AG20443 (cell line): ENCODE data around the gene HOXB5.
A peak's percentile ranks its signal among the peaks of the same experiment; 100 is the strongest.

Experiments used
- DNase-seq: peaks from one replicate; pipeline ENCODE4 v3.0.0; 2012; ENCODE audit warnings: low spot score, mixed read lengths

HOXB5 gene

DNA sequence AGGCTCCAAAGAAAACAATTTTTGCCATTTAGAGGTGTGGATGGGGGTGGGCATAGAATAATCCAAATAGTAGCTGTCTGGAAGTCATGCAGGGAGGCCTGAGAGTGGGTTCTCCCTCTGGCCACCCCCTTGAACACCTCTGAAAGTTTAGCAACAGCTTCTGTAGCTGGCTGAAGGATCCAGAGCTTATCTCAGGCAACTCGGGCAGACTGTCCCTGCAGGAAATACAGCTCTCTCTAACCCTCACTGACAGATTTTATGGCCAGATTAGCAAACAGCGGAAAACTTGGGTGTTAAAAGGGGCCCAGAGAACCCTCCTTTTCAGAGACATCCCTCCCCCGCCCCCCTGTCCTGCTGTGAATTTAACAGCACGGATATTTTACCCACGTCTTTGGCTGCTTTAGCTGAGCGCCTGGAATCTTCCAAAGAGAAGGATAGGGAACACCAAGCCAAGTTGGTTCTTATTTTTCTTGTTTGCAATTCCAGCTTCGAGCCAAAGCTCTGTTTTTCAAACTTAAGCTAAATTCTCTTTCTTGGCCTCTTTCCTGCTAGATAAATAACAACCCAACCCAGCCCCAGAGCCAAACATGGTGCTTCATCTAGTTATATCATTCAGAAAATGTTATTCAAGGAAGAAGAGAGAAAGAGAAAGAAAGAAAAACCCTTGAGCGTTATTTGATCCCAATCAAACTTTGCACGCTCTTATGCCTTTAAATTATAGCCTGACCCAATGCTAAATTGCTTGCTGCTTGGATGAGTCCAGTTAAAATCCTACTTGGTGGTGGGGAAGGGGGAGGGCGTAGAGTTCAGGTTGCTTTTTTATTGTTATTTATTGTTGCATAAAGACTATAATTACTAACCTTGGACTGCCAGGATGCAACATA lies 46.4 kb downstream of the HOXB5 start:
- no peak for DNase-seq

DNA sequence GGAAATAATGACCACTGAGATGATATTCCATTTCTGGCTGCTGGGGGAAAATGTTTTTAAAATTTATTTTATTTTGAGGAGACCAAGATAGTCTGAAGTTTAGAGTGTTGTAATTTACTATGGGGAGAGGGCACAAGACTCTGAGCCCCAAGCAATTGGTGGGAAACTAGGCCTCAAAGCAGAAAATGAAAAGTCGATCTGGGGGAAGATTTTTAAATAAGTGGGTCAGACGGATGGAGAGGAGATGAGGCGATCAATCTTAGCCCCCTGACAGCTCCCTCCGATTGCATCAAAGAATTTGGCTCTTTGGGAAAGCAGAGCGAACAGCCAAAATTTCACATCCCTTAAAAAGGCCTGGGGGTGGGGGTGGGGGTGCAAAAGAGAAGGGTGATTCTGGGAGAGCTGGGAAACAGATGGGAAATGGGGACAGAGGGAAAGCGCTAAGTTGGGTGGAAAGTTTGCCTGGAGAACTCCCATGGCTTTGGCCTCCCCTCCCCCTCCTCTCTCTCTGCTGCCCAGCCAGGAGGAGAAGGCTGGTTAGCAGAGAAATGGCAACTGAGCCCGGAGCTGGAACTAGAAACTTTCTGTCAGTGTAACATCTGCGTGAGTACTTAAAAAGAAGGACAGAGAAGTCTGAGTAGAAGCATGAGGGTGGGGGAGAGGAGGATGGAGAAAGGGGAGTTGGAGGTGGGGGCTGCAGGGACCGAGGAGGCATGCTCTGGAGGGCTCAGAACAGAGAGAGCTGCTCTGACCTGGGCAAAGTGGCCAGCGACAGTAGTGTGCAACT lies 47.2 kb downstream of the HOXB5 start:
- DNase-seq: no peak

DNA sequence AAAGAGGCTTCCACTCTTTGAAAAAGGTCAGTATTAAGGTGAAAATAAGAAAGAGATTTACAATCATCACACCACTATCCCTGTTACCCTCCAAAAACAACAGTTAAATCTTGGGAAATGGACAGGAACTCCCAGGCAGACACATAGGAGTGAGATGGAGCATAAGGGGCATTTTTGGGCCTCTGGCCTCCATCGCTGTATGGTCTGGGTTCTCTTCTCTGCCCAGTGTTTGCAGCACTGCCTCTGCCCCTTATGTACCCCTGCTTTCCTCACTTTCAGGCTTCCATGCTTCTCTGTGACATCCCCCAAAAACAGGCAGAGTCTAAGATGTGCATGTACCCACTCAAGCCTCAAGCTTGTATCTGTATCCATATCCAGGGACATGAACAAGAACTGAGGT lies 48.0 kb downstream of the HOXB5 start:
- DNase-seq: no peak

DNA sequence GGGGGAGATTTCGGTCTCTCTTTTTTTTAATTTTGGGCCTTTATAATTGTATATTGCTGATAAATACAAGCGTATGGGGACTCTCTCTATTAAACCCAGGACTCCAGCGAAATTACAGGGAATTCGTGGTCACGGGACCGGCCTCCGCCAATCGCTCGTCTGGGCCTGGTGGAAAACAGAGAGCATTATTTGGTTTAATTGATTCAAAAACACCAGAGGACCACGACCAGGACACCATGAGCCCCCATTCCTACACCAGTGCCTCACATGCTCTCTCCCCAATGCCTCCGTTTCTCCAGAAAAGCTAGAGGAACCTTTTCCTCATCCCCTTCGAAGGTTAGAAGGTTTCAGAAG lies 48.6 kb downstream of the HOXB5 start, which contains the start of gene HOXB2:
Gene HOXB2 (minus strand): TSS at position 88 of the 354 bp plus-strand sequence. CDS start 198 bp downstream, outside the sequence.
- DNase-seq: peak; percentile 60

DNA sequence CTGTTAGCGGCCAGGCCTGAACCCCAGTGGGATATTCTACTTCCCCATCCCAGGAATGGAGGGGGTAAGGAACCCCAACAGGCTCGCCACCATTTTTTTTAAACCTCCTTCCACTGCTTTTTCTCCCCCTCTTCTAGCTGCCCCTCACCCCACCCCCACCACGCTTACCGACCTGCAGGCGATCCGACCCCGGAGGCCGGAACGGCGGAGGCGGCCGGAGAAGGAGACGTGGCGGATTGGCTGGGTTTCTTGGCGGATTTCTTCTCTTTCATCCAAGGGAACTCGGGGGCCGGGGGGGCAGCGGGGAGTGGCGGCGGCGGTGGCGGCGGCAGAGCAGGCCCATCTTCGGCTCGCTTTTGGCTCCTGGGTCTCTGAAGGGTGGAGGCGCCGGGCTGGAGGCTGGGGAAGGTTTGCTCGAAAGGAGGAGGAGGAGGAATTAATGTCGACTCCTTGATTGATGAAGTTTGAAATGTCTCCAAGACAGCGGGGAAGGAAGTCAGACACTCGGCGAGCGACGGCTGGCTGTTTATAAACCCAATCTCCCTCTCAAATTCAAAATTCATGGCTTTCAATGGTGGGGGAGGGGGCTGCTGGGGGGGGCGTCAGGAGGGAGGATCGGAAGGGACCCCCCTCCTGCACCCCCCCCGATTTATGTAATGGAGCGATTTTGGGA lies 49.1 kb downstream of the HOXB5 start:
- peak; percentile 82 for DNase-seq

DNA sequence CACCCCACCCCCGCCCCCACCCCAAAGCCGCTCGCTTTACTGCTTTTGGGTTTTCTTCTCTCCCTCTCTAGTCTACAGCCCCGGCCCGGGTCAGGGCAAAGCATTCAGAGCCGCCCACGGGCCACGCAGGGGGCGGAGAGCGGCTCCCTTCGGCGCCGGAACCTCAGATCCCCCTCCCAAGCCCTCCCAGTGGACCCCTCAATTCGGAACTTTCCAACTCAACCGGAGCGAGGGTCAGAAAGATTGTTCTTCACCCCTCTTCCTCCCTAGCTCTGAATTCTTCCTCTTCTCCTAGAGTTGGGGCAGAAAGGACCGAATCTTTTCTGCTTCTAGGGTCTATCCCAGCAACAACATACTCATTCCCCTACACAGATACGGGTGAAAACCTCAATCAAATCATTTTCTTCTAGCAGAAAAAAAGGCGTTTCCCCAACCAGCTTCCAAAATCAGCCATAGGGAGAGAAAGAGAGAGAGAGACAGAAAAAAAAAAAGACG lies 49.7 kb downstream of the HOXB5 start:
- DNase-seq: no peak

DNA sequence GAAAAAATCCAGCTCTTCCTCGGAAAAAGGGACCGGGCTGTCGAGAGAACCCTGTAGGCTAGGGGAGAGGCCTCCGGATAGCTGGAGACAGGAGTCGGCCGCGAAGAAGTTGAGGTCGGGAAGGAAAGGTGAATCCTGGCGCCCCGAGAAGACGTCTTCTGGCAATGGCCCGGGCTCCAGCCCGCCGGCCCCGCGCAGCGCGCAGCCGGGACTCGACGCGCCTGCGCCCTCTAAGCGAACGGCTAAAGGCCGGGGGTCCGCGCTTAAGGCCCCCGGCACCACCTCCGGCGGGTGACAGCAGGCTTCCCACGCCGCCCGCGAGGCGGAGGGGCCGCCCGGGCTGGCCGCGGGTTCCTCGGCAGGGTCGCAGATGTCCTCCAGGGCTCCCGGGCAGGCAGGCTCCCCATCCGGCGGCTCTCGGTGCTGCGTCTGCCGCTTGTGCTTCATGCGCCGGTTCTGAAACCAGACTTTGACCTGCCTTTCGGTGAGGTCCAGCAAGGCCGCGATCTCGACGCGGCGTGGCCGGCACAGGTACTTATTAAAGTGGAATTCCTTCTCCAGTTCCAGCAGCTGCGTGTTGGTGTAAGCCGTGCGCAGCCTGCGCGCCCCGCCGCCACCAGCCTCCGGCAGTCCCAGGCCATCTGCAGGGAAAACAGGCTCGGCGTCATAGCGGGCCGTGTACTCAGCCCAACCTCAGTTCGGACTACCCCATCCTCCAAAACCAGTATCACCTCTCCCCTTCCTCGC lies 50.3 kb downstream of the HOXB5 start:
- peak; percentile 48 for DNase-seq

DNA sequence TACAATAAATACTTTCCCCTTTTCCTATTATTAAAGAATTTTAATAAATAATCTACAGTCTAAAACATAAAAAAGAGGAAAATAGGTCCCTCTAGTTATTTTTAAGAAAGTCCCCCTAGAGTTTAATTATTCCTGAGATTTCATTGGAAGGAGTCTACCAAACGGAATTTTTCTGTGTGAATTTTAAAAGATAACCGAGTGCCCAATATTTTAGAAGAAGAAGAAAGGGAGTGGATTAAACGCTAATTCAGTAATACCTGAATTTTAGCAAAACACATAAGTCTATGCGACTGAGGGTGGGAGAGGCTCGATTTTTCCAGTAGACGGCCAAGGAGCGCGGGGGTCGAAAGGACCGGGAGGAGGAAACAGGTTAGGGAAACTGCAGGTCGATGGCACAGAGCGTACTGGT lies 50.9 kb downstream of the HOXB5 start:
- no peak for DNase-seq

DNA sequence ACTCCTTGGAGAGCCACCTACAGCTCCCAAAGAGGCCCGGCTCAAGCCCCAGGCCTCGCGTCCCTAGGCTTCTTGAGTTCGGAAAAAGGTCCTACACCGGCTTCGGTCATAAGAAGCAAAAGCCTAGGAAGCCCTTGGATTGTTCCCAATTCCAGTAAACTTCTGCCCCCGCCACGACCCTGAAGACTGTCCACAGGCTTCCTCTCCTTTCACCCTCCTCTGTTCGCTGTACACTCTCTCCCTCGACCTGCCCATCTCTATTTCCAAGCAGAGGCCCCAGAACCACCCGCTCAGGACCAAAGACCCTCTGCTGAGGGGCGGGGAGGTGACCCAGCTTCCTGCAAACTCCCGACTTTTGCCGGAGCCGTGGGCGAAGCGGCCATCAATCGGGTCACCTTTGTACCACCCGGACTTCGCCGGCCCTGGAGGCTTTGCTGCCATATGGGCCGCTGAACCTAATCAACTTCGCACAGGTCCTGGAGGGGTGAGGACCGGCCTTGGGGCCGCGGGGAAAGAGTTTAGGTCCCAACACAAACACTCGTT lies 51.4 kb downstream of the HOXB5 start:
- no peak for DNase-seq

DNA sequence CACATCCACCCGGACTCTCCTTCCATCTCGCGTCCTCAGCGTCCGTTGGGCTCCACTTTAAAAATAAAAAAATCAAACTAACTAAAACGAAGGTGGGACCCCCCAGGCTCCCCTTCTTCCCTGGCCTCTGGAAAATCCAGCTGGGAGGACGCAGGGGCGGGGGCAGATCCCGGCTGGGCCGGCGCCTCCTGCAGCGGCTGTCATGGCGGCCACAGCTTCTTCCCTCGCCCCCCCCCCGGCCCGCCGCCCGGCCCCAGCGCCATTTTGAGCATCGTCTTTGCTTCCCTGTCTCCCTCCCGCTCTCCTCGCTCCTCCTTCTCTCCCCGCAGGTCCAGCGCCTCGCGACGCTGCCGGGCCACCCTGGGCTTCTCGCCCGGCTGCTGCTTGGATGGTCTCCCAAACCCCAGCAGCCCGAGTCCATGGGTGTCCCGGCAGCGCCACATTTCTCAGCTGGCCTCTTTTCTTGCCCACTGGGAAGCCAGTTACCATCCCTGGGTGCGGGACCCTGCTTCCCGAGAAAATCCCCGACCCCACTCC lies 51.9 kb downstream of the HOXB5 start:
- DNase-seq: peak; percentile 87
